ENCODE data around the gene MFSD2A.

DNA sequence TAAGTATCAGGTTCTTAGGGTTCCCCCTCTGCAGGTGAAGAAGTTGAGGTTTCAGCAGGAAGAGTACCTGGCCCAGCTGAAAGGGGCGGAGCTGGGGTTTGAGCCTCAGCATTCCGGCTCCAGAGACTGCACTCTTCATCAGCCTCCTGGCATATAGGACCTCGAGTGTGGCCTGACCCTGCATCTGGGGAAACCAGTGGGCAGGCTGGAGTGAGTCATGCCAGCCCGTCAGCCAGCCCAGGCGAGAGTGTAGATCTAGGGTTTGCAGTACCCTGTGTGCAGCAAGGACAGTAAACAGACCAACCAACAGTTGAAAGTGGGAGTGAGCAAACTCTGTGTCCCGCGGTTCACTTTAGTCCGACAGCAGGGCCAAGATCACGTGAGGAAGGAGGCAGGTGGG is 14.1 kb downstream of the MFSD2A start:
- TF ChIP-seq POLR2A (IDR thresholded peaks at IDR 0.05) (no peak), CTCF (IDR thresholded peaks at IDR 0.05) (no peak)
